ENCODE measurements around the gene NCOA1. TPM values are rescaled to one million over a fixed set of nuclear protein-coding genes. Genes with fewer than 3 reads are reported as not detected.
"Not testable (repeated sequence)": the region's sequence is repeated elsewhere in the genome, so short reads cannot be mapped to it uniquely, and the experiment has no call there.

NCOA1 gene
- total RNA-seq, 4 donors from 2014 or later = 41.3 to 69.6 (median 54.8) TPM

- Histone ChIP-seq H3K27me3 (no peaks in the 10 kb centered on the region), H3K4me1 (no peaks in the 10 kb centered on the region), H3K27ac (no peak overlapping the region), H3K4me3 (no peak overlapping the region), H3K9me3 (no peaks in the 10 kb centered on the region), H3K36me3 (no peaks in the 10 kb centered on the region)
- no peak for DNase-seq
- TF ChIP-seq POLR2A (IDR thresholded peaks at IDR 0.05) (no peak), CTCF (IDR thresholded peaks at IDR 0.05) (no peak)
Measured at GRCh38 chr2:24594283-24594682, 103.2 kb downstream of the NCOA1 start.

DNA sequence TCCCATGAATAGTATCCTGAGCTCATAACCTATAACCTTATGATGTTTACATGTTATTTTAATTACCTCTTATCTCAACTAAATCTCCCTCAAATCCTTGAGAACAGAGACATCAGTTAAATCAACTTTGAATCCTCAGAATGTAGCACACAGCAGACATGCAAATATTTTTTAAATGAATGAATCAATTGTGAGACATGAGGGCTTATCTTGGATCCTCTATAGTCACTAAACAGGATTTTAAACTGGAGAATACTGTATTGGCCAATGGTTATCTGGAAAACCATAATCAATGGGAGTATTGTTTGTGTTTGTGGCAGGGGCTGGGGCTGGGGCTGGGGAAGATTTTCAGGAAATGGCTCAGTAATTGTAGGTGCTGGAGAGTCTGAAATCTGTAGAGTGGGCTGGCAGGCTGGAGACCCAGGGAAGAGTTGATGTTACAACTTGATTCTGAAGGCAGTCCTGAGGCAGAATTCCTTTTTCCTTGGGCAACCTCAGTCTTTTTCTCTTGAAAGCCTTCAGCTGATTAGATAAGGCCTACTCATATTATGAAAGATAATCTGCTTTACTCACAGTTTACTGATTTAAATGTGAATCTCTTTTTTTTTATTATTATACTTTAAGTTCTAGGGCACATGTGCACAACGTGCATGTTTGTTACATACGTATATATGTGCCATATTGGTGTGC, 106.3 kb downstream of the NCOA1 start:
- Histone ChIP-seq H3K27me3 (no peaks in the 10 kb centered on the region), H3K36me3 (no peaks in the 10 kb centered on the region), H3K4me3 (no peak overlapping the region), H3K9me3 (no peaks in the 10 kb centered on the region), H3K4me1 (no peaks in the 10 kb centered on the region), H3K27ac (no peak overlapping the region)
- TF ChIP-seq CTCF (IDR thresholded peaks at IDR 0.05) (no peak), POLR2A (IDR thresholded peaks at IDR 0.05) (no peak)
- no peak for DNase-seq

- not testable (repeated sequence) for DNase-seq, H3K27ac ChIP-seq, H3K9me3 ChIP-seq, H3K4me3 ChIP-seq, H3K36me3 ChIP-seq, H3K4me1 ChIP-seq, H3K27me3 ChIP-seq
Measured at GRCh38 chr2:24600140-24600539, 109.1 kb downstream of the NCOA1 start.

- Histone ChIP-seq H3K4me1 (no peaks in the 10 kb centered on the region), H3K27me3 (no peaks in the 10 kb centered on the region), H3K36me3 (no peaks in the 10 kb centered on the region), H3K4me3 (no peak overlapping the region), H3K27ac (no peak overlapping the region), H3K9me3 (no peaks in the 10 kb centered on the region)
- DNase-seq = no peak
- TF ChIP-seq CTCF (IDR thresholded peaks at IDR 0.05) (no peak), POLR2A (IDR thresholded peaks at IDR 0.05) (no peak)
Measured at GRCh38 chr2:24611631-24612030, 120.6 kb downstream of the NCOA1 start.

DNA sequence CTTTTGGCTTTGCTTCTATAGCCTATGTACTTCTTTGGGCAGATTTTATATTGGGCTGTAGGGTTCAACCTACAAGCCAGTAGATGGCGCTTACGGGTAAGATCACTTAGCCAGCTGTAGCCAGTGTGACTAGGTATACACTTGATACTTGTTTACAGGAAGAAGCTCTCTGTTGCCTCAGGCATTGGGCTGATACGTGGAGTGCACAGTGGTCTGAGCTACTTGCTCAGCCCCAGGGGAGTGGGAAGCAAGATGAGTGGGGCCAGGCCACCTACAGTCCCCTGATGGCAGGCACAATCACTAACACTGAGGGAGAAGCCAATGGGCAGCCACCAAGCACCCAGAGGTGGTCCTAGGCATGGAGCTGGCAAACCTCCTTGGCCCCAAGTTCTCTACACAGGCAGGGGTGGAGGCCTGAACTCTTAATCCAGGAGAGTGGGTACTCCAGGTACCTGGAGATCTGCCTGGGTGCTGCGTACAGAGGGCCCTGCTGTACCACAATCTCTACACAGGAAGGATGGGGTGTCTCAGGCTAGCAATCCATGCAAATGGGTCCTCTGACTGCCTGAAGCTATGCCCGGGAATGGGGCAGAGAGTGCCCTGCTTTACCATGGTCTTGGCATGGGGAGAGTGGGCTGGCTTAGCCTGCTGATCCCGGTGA, 122.2 kb downstream of the NCOA1 start:
- no peak overlapping the region for H3K27ac ChIP-seq
- H3K4me3 ChIP-seq = no peak overlapping the region
- H3K27me3 ChIP-seq = no peaks in the 10 kb centered on the region
- H3K36me3 ChIP-seq = no peaks in the 10 kb centered on the region
- peak in 3 of 6 experiments; percentile 15 to 23 (median 20) for TF ChIP-seq CTCF (IDR thresholded peaks at IDR 0.05)
- TF ChIP-seq POLR2A (IDR thresholded peaks at IDR 0.05) = no peak
- H3K4me1 ChIP-seq = no peaks in the 10 kb centered on the region
- no peaks in the 10 kb centered on the region for H3K9me3 ChIP-seq
- DNase-seq = no peak

- TF ChIP-seq CTCF (IDR thresholded peaks at IDR 0.05) (no peak), POLR2A (IDR thresholded peaks at IDR 0.05) (no peak)
- DNase-seq = no peak
- Histone ChIP-seq H3K4me1 (no peaks in the 10 kb centered on the region), H3K27me3 (no peaks in the 10 kb centered on the region), H3K9me3 (no peaks in the 10 kb centered on the region), H3K27ac (no peak overlapping the region), H3K4me3 (no peak overlapping the region), H3K36me3 (no peaks in the 10 kb centered on the region)
Measured at GRCh38 chr2:24616616-24617015, 125.6 kb downstream of the NCOA1 start.
